ENCODE measurements around the gene TBCEL. TPM values are rescaled to one million over a fixed set of nuclear protein-coding genes. Genes with fewer than 3 reads are reported as not detected.
A peak's percentile ranks its signal among the peaks of the same experiment; 100 is the strongest.

The TBCEL gene
- total and polyA plus RNA-seq, 2 donors: 9.0 to 26.8 TPM

DNA sequence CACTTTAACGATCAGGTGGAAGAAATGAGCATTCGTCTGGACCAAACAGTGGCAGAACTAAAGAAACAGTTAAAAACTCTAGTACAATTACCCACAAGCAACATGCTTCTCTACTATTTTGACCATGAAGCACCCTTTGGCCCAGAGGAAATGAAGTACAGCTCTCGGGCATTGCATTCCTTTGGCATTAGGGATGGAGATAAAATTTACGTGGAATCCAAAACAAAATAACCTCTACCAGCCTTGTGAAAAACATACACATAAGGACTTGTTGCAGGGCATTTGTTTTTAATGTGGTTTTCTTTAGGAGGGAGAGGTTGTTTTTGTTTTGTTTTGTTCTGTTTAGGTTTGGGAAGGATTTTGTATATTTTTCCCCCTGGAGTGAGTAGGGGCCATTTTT lies 63.0 kb downstream of the TBCEL start:
- 98% methylated on average over 4 of the region's 4 CpGs for WGBS
- no peak overlapping the region for H3K27ac ChIP-seq (ENCODE audit: low read depth in 1 of 2, low read length in 1 of 2)
- peaks cover 8 to 14% of the 10 kb centered on the region in 2 donors for H3K36me3 ChIP-seq (ENCODE audit: control insufficient read depth in 2 of 2, insufficient read depth in 2 of 2, low read length in 1 of 2)
- no peaks in the 10 kb centered on the region for H3K4me1 ChIP-seq (ENCODE audit: control insufficient read depth in 2 of 2, insufficient read depth in 2 of 2, low read length in 2 of 2)
- H3K9me3 ChIP-seq (ENCODE audit: control insufficient read depth in 2 of 2, insufficient read depth in 1 of 2, low read length in 1 of 2): no peaks in the 10 kb centered on the region
- no peak for DNase-seq (ENCODE audit: low read depth in 6 of 9, low spot score in 9 of 9)
- H3K4me3 ChIP-seq (ENCODE audit: low read length in 2 of 2): no peak overlapping the region
- no peaks in the 10 kb centered on the region for H3K27me3 ChIP-seq (ENCODE audit: control insufficient read depth in 2 of 2, insufficient read depth in 1 of 2, low read length in 1 of 2)

DNA sequence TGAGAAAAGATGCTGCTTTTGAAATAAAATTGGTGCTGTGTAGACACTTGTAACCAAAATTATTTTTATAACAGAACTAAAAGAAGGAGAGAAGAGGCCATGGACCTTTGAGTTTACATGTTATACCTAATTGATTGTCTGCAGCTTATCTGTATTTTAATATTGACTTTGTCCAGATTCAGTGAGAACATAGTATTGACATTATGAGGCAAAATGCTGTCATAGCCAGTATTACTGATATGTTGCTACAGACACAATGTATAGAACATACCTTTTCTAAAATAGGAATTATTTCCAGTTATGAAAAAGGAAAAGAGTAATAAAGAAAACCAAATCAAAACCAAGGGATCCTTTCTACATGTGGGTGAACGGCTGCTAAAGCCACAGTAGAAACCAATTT lies 65.7 kb downstream of the TBCEL start:
- no peaks in the 10 kb centered on the region for H3K9me3 ChIP-seq (ENCODE audit: control insufficient read depth in 2 of 2, insufficient read depth in 1 of 2, low read length in 1 of 2)
- H3K36me3 ChIP-seq (ENCODE audit: control insufficient read depth in 2 of 2, insufficient read depth in 2 of 2, low read length in 1 of 2): peaks cover 4 to 14% of the 10 kb centered on the region in 2 donors
- WGBS: 98% methylated on average over 1 of the region's 1 CpG
- no peaks in the 10 kb centered on the region for H3K27me3 ChIP-seq (ENCODE audit: control insufficient read depth in 2 of 2, insufficient read depth in 1 of 2, low read length in 1 of 2)
- no peak for DNase-seq (ENCODE audit: low read depth in 6 of 9, low spot score in 9 of 9)
- H3K4me1 ChIP-seq (ENCODE audit: control insufficient read depth in 2 of 2, insufficient read depth in 2 of 2, low read length in 2 of 2): no peaks in the 10 kb centered on the region
- H3K27ac ChIP-seq (ENCODE audit: low read depth in 1 of 2, low read length in 1 of 2): no peak overlapping the region
- no peak overlapping the region for H3K4me3 ChIP-seq (ENCODE audit: low read length in 2 of 2)

DNA sequence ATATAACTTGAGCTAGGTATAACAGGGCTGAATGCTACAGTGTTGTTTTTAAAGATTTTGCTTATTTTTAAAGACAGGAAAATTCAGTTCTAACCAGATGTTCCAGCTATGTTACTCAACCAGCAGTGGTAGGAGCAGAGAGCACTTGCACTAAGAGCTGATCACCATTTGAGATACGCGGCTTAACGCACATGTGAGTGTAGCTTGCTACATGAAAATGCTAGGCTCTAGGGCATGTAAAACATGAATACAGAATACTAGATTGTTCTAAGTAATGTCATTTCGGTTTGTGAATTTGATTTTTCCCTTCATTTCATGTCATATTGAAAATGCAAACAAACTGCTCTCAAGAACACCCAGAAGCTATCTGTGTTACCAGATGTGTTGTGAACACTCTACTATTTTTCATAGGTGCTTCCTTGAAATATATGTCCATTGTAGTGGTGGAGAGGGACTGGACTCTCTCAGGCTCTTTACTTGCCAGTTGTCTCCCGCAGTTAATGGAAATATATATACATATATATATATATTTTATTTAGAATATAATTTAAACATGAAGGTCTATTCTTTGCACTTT lies 66.3 kb downstream of the TBCEL start:
- no peak for DNase-seq (ENCODE audit: low read depth in 6 of 9, low spot score in 9 of 9)
- Histone ChIP-seq H3K4me1 (ENCODE audit: control insufficient read depth in 2 of 2, insufficient read depth in 2 of 2, low read length in 2 of 2) (no peaks in the 10 kb centered on the region), H3K27ac (ENCODE audit: low read depth in 1 of 2, low read length in 1 of 2) (no peak overlapping the region), H3K9me3 (ENCODE audit: control insufficient read depth in 2 of 2, insufficient read depth in 1 of 2, low read length in 1 of 2) (no peaks in the 10 kb centered on the region), H3K36me3 (ENCODE audit: control insufficient read depth in 2 of 2, insufficient read depth in 2 of 2, low read length in 1 of 2) (peaks cover 4 to 14% of the 10 kb centered on the region in 2 donors), H3K27me3 (ENCODE audit: control insufficient read depth in 2 of 2, insufficient read depth in 1 of 2, low read length in 1 of 2) (no peaks in the 10 kb centered on the region), H3K4me3 (ENCODE audit: low read length in 2 of 2) (no peak overlapping the region)
- 99% methylated on average over 5 of the region's 5 CpGs for WGBS

DNA sequence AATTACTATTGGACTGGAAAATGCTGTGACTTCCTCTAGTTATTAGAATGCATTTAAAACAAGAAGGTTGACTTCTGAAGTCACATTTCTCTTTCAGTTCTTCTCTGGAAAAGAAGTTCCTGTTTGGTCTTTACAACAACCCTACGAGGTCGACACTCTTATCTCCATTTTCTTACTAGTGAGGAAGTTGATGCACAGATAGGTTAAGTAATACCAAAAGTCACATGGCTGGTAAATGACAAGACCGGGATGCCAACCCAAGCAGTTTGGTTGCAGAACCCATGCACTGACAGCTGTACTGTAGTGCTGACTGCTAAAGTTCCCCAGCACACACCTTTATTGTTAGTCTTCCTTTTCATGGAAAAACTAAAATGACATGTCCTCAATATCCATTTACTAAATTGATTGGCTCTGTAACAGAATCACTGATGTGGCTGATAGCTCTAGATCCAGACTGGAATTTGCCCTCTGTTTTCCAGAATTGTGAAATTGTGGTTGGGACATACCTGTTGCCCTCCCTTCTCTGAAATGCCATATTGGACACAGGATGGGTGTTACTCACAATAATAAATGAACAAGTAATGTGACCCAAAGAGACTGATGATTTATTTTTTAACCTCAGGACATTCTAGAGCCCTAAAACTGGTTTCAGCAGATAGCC lies 67.7 kb downstream of the TBCEL start:
- DNase-seq (ENCODE audit: low read depth in 6 of 9, low spot score in 9 of 9): peak in 1 of 9 donors; percentile 14
- Histone ChIP-seq H3K4me1 (ENCODE audit: control insufficient read depth in 2 of 2, insufficient read depth in 2 of 2, low read length in 2 of 2) (no peaks in the 10 kb centered on the region), H3K27ac (ENCODE audit: low read depth in 1 of 2, low read length in 1 of 2) (no peak overlapping the region), H3K36me3 (ENCODE audit: control insufficient read depth in 2 of 2, insufficient read depth in 2 of 2, low read length in 1 of 2) (peaks cover 4 to 13% of the 10 kb centered on the region in 2 donors), H3K9me3 (ENCODE audit: control insufficient read depth in 2 of 2, insufficient read depth in 1 of 2, low read length in 1 of 2) (no peaks in the 10 kb centered on the region), H3K4me3 (ENCODE audit: low read length in 2 of 2) (no peak overlapping the region), H3K27me3 (ENCODE audit: control insufficient read depth in 2 of 2, insufficient read depth in 1 of 2, low read length in 1 of 2) (no peaks in the 10 kb centered on the region)
- 50% methylated on average over 3 of the region's 3 CpGs for WGBS

DNA sequence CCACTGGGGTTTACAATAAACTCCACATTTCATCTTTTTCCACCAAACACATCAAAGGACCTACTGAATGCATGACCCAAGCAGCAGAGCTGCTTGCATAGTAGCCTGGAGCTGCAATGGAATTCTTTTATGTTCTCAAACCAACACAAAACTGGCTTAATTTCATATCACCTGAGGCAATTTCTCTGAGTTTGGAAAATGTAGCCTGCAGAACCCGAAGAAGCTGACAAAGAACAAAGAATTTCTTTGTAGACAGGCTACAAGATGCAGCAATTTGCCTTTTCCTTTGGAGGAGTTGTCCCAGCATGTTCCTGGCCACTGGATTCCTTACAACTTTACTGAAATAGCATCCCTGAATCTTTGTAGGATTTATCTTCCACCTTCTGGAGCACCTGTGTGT lies 71.7 kb downstream of the TBCEL start:
- no peaks in the 10 kb centered on the region for H3K27me3 ChIP-seq (ENCODE audit: control insufficient read depth in 2 of 2, insufficient read depth in 1 of 2, low read length in 1 of 2)
- H3K27ac ChIP-seq (ENCODE audit: low read depth in 1 of 2, low read length in 1 of 2): no peak overlapping the region
- H3K36me3 ChIP-seq (ENCODE audit: control insufficient read depth in 2 of 2, insufficient read depth in 2 of 2, low read length in 1 of 2): no peaks in the 10 kb centered on the region
- DNase-seq (ENCODE audit: low read depth in 6 of 9, low spot score in 9 of 9): no peak
- no peaks in the 10 kb centered on the region for H3K4me1 ChIP-seq (ENCODE audit: control insufficient read depth in 2 of 2, insufficient read depth in 2 of 2, low read length in 2 of 2)
- H3K4me3 ChIP-seq (ENCODE audit: low read length in 2 of 2): no peak overlapping the region
- no peaks in the 10 kb centered on the region for H3K9me3 ChIP-seq (ENCODE audit: control insufficient read depth in 2 of 2, insufficient read depth in 1 of 2, low read length in 1 of 2)
- 92% methylated on average over 1 of the region's 1 CpG for WGBS

DNA sequence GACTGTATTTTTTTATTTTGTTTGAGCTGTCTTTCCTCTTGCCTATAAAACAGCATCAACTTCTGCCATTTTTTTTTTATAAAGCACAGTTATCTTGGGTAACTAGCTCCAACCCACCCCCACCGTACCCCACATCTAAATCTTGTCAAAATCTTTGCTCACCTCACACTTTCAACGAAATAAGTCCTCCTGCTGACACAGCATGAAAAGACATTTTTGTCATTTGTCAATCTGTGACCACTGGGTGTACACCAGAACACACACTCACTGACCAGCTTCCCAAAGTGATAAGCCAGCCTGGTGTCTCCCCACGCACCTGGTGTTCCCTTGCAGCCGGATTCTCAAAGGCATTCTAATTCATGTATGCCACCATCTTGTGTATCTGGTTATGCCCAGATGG lies 75.5 kb downstream of the TBCEL start:
- no peaks in the 10 kb centered on the region for H3K27me3 ChIP-seq (ENCODE audit: control insufficient read depth in 2 of 2, insufficient read depth in 1 of 2, low read length in 1 of 2)
- 95% methylated on average over 4 of the region's 4 CpGs for WGBS

DNA sequence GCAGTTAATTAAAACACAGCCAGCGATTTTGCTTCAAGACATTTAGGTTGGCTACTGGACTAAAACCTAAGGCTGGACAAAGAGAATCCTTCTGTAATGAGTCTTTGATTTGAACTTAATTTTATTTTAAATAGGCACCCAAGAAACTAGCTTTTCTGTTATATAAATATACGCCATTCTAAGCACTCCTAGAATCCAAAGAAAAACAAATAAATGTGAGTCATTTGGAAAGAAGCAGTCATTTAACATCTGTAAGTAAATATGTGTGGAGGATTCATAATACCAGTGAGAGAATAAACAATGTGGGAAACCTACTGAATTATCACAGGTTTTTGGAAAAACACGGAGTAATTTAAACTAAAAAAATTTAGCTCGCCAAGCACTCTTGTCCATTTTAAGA lies 76.0 kb downstream of the TBCEL start:
- Histone ChIP-seq H3K27me3 (ENCODE audit: control insufficient read depth in 2 of 2, insufficient read depth in 1 of 2, low read length in 1 of 2) (no peaks in the 10 kb centered on the region), H3K4me3 (ENCODE audit: low read length in 2 of 2) (no peak overlapping the region)
- DNase-seq (ENCODE audit: low read depth in 6 of 9, low spot score in 9 of 9): no peak

More for the DNA sequence above, 75.5 kb downstream of the TBCEL start:
- H3K9me3 ChIP-seq (ENCODE audit: control insufficient read depth in 2 of 2, insufficient read depth in 1 of 2, low read length in 1 of 2): no peaks in the 10 kb centered on the region
- H3K4me3 ChIP-seq (ENCODE audit: low read length in 2 of 2): no peak overlapping the region
- no peaks in the 10 kb centered on the region for H3K4me1 ChIP-seq (ENCODE audit: control insufficient read depth in 2 of 2, insufficient read depth in 2 of 2, low read length in 2 of 2)
- no peak overlapping the region for H3K27ac ChIP-seq (ENCODE audit: low read depth in 1 of 2, low read length in 1 of 2)
- DNase-seq (ENCODE audit: low read depth in 6 of 9, low spot score in 9 of 9): no peak
- no peaks in the 10 kb centered on the region for H3K36me3 ChIP-seq (ENCODE audit: control insufficient read depth in 2 of 2, insufficient read depth in 2 of 2, low read length in 1 of 2)

DNA sequence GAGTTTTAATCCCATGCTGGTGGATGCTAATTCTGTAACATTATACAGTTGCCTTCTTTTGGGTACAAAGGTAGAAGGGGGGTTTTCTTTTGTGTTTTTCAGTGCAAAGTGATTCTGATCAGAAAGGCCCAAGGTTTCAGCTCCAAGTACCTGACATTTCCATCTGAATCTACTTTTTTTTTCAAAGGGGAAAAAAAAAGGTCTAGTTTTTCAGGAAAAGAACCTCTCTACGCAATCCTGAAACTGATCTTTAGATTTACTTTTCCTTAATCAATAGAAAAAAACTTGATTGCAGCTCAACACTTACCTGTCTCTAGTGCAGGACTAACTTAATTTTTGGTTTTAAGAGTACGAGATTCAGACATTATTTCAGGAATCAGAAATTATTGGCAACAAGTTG lies 77.0 kb downstream of the TBCEL start, which contains the start of gene TECTA:
Gene TECTA (plus strand): TSS at position 301 of the 400 bp plus-strand sequence. CDS start 1,423 bp downstream, outside the sequence.
- no peak within 1 kb of the TSS for H3K4me3 ChIP-seq (ENCODE audit: low read length in 2 of 2)
- no peaks in the 10 kb centered on the region for H3K9me3 ChIP-seq (ENCODE audit: control insufficient read depth in 2 of 2, insufficient read depth in 1 of 2, low read length in 1 of 2)
- no peaks in the 10 kb centered on the region for H3K4me1 ChIP-seq (ENCODE audit: control insufficient read depth in 2 of 2, insufficient read depth in 2 of 2, low read length in 2 of 2)
- DNase-seq (ENCODE audit: low read depth in 6 of 9, low spot score in 9 of 9): no peak
- WGBS: 96% methylated on average over 2 of the region's 2 CpGs
- no peaks in the 10 kb centered on the region for H3K27me3 ChIP-seq (ENCODE audit: control insufficient read depth in 2 of 2, insufficient read depth in 1 of 2, low read length in 1 of 2)
- H3K27ac ChIP-seq (ENCODE audit: low read depth in 1 of 2, low read length in 1 of 2): no peak within 1 kb of the TSS
- H3K36me3 ChIP-seq (ENCODE audit: control insufficient read depth in 2 of 2, insufficient read depth in 2 of 2, low read length in 1 of 2): no peaks in the 10 kb centered on the region

More for the DNA sequence above, 76.0 kb downstream of the TBCEL start:
- H3K9me3 ChIP-seq (ENCODE audit: control insufficient read depth in 2 of 2, insufficient read depth in 1 of 2, low read length in 1 of 2): no peaks in the 10 kb centered on the region
- WGBS: 95% methylated on average over 4 of the region's 4 CpGs
- H3K36me3 ChIP-seq (ENCODE audit: control insufficient read depth in 2 of 2, insufficient read depth in 2 of 2, low read length in 1 of 2): no peaks in the 10 kb centered on the region
- H3K4me1 ChIP-seq (ENCODE audit: control insufficient read depth in 2 of 2, insufficient read depth in 2 of 2, low read length in 2 of 2): no peaks in the 10 kb centered on the region
- no peak overlapping the region for H3K27ac ChIP-seq (ENCODE audit: low read depth in 1 of 2, low read length in 1 of 2)

DNA sequence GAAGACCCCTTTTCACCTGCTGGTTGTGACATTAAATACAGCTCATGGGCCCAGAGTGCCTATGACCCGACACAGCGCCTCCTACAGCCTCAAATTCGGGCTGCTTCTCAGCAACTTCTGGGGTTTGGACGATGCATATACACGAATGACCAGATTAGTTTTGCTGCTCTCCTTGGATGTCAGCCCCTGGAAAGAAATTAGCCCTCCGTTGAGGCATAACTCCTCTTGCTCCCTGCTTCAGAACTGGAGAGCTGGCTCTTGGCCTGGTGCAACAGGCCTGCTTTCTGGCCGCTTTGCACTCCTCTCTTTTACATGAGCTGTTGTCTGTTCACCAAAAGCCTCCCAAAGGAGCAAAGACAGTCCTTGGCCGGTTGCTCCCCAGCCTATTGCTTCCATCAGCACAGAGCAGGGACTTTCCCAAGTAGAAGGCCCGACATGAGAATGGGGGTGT lies 80.4 kb downstream of the TBCEL start:
- Histone ChIP-seq H3K36me3 (ENCODE audit: control insufficient read depth in 2 of 2, insufficient read depth in 2 of 2, low read length in 1 of 2) (no peaks in the 10 kb centered on the region), H3K4me3 (ENCODE audit: low read length in 2 of 2) (no peak overlapping the region), H3K9me3 (ENCODE audit: control insufficient read depth in 2 of 2, insufficient read depth in 1 of 2, low read length in 1 of 2) (no peaks in the 10 kb centered on the region), H3K4me1 (ENCODE audit: control insufficient read depth in 2 of 2, insufficient read depth in 2 of 2, low read length in 2 of 2) (no peaks in the 10 kb centered on the region), H3K27ac (ENCODE audit: low read depth in 1 of 2, low read length in 1 of 2) (no peak overlapping the region), H3K27me3 (ENCODE audit: control insufficient read depth in 2 of 2, insufficient read depth in 1 of 2, low read length in 1 of 2) (no peaks in the 10 kb centered on the region)
- WGBS: 93% methylated on average over 9 of the region's 9 CpGs
- no peak for DNase-seq (ENCODE audit: low read depth in 6 of 9, low spot score in 9 of 9)

Measured in thymus (tissue), 11 donors.